ENCODE data around the gene KIAA0753.

KIAA0753 gene

DNA sequence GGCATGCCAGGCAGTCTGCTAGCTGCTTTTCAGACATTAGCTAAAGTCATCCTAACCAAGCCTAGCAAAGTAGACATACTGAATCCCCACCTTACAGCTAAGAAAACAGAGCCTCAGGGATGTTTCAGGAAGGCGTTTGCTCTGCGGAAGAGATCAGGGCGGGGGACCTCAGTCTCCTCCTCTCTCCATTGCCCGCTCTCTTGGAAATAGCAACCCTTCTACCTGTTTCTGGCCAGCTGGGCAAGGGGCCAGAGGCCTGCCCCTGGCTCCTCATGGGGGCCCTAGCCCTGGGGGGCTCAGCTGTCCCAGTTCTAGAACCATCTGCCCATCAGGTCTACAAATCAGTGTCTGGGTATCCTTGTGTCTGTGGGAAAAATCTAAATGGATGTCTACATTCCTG, 98.6 kb downstream of the KIAA0753 start:
- intact Hi-C loops (cut with DNase I), result no loop called here
- no peak for DNase-seq

DNA sequence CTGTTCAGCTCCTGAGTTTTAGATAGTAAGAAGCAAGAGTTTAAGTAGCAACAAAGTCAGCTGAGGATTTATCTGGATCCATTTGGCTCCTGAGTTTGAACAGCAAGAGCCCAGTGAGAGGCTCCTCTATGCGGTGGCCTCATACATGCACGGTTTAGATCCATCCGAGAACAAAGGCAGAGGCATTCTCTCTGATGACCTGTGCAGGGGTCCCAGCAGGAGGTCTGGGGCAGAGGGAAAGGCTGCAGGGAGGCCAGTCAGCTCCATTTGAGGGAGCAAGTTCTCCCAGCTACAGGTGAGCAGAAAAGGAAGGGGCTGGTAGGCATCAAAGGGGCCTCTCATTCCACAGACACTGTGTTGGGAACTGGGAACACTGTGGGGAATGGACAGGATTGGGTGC, 100.6 kb downstream of the KIAA0753 start:
- intact Hi-C loops (cut with DNase I), result no loop called here
- DNase-seq, result no peak

DNA sequence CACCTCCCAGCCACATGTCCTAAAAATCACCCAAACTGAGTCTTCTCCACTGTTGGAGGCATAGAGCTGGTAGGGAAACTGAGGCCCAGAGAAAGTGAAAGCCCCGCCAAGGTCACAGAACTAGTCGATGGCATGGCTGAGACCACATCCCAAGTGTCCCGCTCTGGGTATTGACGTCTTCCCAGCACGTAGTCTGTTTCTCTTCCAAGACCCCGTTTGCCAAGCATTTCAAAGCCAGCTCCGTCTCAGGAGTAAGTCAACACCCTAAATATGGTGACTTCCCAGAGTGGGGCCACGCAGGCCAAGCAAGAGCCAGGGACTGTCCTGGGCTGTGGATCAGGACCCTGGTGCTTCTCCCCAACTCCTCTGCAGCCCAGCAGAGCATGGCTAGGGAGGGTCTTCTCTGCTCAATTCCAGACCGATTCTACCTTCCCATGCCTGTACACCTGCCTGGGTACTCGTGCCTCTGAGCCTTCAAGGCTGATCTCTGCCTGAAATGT, 103.9 kb downstream of the KIAA0753 start:
- intact Hi-C loops (cut with DNase I), result no loop called here
- DNase-seq, result peak in 5 of 42 donors; percentile 3 to 26 (median 4)

DNA sequence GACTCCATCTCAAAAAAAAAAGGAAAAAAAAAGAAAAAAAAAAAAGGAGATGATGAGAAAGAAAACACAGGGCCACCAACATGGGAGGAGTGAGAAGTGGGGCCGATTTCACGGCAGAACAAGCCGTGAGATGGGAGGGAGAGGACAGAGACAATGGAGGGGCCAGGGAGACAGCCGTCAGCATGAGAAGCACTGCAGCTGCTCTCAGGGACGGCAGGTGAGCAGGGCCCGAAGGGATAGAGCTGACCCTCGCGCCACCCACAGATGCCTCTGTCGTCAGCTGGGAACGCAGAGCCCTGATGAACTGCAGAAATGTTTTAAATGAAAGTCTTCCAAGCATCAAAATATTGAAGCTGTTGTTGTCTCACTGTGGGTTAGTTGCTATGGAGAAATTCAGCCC, 104.5 kb downstream of the KIAA0753 start:
- intact Hi-C loops (cut with DNase I), result no loop called here
- peak in 4 of 42 donors; percentile 2 to 20 (median 12) for DNase-seq

DNA sequence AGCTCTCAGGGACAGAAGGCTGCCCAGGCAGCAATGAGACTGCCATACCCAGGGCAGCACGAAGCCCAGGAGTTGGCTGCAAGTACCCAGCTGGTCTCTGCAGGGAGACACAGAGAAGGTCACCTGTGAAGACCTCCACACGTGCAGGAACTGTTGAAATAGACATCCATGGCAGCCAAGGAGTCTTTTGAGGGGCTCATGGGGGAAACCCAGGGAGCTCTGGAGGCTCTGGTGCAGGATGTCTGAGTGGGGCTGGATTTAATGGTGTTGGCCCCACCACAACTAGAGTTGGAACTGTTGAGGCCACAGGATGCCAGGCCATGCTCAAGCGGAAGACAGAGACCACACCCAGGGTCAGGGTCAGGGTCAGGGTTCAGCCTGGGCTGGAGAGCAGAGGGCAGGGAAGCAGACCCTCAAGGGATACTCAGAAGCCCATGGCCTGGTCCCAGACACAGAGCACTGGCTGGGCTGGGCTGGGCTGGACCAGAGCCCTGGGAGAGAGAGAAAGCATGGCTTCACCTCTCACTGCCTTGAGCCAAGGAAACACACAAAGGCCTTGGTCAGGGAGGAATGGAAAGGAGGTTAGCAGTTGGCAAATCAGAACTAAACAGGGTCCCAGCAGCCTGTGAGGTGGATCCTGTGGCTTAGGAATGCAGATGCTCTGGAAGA, 105.5 kb downstream of the KIAA0753 start:
- intact Hi-C loops (cut with DNase I), result no loop called here
- DNase-seq, result peak in 4 of 42 donors; percentile 12 to 29 (median 20)

DNA sequence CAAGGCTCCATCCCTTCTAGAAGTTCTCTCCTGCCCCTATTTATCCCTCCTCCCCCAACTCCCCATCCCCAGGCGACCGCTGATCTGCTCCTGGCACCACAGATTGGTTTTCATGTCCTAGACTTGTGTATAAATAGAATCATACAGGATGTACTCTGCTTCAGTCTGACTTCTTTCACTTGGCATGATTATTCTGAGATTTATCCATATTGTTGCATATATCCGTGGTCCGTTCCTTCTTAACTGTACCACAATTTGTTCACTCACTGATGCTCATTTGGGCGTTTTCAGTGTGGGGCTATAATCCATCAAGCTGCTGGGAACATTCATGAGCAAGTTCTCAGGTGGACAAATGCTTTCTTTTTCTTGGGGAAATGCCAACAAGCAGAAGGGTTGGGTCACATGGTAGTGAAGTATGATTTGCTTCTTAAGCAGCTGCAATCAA, 108.0 kb downstream of the KIAA0753 start:
- intact Hi-C loops (cut with DNase I), result no loop called here
- DNase-seq, result peak in 3 of 42 donors; percentile 4 to 8 (median 4)

DNA sequence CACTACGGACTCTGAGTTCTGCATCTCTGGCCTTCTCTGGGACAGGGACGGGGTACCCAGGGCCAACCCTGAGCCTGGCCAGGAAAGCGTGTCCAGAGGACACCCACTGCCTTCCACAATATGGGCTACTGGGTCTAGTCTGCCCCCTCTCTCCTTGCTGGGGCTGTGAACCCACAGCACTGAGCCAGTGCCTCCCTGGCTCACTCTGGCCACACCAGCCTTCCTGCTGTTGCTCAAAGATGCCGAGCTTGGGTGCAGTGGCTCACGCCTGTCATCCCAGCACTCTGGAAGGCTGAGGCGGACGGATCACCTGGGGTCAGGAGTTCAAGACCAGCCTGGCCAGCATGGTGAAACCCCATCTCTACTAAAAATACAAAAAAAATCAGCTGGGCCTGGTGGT, 108.9 kb downstream of the KIAA0753 start:
- DNase-seq, result peak in 2 of 42 donors; percentile 0 to 2
- intact Hi-C loops (cut with DNase I), result no loop called here

DNA sequence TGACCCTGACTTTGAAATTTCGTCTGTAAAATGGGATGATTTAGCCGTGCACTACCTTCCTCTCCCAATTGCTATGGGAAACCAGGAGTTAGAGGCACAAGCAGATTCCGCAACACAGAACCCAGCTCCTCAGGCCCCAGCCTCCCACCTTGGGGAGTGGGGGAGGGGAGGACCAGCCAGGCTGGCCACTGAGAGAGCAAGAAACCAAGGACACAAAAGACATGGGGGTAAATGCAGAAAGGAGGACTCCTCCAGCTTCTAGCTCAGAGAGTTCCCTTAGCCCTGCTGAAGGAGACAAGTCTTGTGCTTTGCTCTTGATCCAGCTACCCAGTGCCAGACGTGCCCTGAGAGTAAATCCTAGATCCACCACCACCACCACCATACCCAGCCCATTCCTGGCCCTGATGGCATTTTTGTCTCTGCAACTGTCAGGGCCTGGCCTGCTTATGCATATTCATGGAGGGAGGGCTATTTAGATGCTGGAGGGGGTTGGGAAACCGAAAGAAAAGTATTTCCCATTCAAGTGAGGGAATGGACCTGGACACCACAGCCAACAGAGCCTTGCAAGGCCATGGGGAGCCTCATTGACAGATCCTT, 110.1 kb downstream of the KIAA0753 start:
- peak in 3 of 42 donors; percentile 0 to 2 (median 2) for DNase-seq
- intact Hi-C loops (cut with DNase I), result no loop called here

DNA sequence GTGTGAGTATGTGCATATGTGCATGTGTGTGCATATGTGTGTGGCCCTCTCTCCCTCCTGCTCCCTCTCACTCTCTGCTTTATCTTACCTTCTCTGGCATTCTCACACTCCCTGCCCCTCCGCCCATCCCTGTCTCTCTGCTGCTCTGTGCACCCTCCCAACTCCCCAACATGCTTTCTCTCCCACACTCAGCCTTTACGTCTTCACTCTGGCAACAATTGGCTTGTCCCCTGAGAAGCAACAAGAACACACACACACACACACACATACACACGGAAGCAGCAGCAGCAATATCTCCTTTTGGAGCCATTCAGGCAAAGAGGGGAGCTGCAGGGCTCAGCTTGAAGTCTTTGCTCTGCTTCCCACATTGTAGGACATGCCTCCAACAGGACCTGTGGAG, 112.0 kb downstream of the KIAA0753 start:
- peak in 28 of 42 donors; percentile 10 to 83 (median 44) for DNase-seq
- intact Hi-C loops (cut with DNase I), result no loop called here
